Brain microvascular endothelial cell (primary cell): Measurements from ENCODE around the gene CTNNA3.

Source experiments
- DNase-seq: peaks from one replicate; pipeline ENCODE4 v3.0.0-alpha.2; 2020
- H3K27ac ChIP-seq: fragments of 250-450 bp; sonication (Bioruptor Pico); 2 replicates; pipeline ENCODE4 v1.5.1; 2020; ENCODE audit warnings: mild to moderate bottlenecking, moderate library complexity
- H3K27me3 ChIP-seq: fragments of 250-450 bp; sonication (Bioruptor Pico); replicated peaks from 2 replicates; pipeline ENCODE4 v1.5.1; 2020; ENCODE audit warnings: mild to moderate bottlenecking
- H3K36me3 ChIP-seq: fragments of 250-450 bp; sonication (Bioruptor Pico); replicated peaks from 2 replicates; pipeline ENCODE4 v1.5.1; 2020; ENCODE audit warnings: mild to moderate bottlenecking
- H3K4me3 ChIP-seq: 2 replicates; pipeline ENCODE4 v1.5.1; 2011; ENCODE audit warnings: low read depth, mild to moderate bottlenecking, control low read depth, low read length, moderate library complexity
- in situ Hi-C: cut with HindIII; loops from 2 replicates; pipeline ENCODE4 v1.10.0; 2017; ENCODE audit warnings: low sequenced_read_pairs, low pct_ligation_motif_present
- TF ChIP-seq, protein P1 (sequence below): IDR thresholded peaks from 2 replicates; pipeline ENCODE4 v1.5.1; 2011; ENCODE audit warnings: low read depth, mild to moderate bottlenecking, moderate library complexity, low read length, control low read depth, inconsistent platforms; ENCODE audit errors: missing control alignments

CTNNA3 gene

DNA sequence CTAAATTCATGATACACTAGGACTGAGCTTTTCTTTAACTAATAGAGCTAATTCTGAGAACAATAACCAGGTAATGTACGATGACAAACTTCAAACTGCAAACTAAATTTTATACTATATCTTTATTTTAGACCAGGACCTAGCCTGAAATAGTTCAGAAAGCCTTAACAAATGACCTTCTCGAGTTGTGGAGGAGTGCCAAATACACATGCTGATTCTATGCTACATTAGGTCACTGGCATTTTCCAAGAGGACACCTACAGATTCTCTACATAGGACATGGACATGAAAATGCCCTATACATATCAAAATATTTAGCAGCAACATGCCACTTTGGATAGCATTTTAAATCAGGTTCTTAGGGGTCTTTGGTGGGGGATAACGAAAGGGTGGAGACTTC, 814.2 kb downstream of the CTNNA3 start:
- no peaks in the 10 kb centered on the region for H3K36me3 ChIP-seq
- no peak for DNase-seq
- H3K27me3 ChIP-seq, result no peaks in the 10 kb centered on the region
- in situ Hi-C loops, result no loop called here
- TF ChIP-seq, protein P1, sequence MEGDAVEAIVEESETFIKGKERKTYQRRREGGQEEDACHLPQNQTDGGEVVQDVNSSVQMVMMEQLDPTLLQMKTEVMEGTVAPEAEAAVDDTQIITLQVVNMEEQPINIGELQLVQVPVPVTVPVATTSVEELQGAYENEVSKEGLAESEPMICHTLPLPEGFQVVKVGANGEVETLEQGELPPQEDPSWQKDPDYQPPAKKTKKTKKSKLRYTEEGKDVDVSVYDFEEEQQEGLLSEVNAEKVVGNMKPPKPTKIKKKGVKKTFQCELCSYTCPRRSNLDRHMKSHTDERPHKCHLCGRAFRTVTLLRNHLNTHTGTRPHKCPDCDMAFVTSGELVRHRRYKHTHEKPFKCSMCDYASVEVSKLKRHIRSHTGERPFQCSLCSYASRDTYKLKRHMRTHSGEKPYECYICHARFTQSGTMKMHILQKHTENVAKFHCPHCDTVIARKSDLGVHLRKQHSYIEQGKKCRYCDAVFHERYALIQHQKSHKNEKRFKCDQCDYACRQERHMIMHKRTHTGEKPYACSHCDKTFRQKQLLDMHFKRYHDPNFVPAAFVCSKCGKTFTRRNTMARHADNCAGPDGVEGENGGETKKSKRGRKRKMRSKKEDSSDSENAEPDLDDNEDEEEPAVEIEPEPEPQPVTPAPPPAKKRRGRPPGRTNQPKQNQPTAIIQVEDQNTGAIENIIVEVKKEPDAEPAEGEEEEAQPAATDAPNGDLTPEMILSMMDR, result no peak
- H3K27ac ChIP-seq, result no peak overlapping the region
- no peak overlapping the region for H3K4me3 ChIP-seq

DNA sequence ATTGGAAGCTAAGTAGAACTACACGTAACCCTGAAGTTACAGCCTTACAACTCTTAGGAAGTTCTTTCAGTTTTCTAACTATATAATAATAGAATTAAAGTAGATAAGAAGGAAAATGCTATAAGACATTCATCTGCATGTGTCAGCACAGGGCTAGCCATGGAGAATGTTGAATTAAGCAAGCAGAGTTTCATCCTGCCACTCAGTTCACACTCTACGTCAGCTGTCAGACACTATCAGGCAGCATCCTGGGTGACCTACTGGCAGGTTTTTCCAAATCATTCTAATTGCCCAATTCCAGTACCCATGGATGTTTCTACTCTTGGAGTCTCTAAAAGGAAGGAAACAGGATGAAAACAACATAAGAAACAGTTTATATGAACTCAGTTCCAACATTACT, 815.2 kb downstream of the CTNNA3 start:
- TF ChIP-seq, protein P1, result no peak
- no peaks in the 10 kb centered on the region for H3K27me3 ChIP-seq
- in situ Hi-C loops, result no loop called here
- no peak overlapping the region for H3K4me3 ChIP-seq
- H3K36me3 ChIP-seq, result no peaks in the 10 kb centered on the region
- H3K27ac ChIP-seq, result no peak overlapping the region
- DNase-seq, result no peak

- no peaks in the 10 kb centered on the region for H3K27me3 ChIP-seq
- in situ Hi-C loops, result no loop called here
These were observed 815.7 kb downstream of the CTNNA3 start for GRCh38 chr10:66880292-66880691.

DNA sequence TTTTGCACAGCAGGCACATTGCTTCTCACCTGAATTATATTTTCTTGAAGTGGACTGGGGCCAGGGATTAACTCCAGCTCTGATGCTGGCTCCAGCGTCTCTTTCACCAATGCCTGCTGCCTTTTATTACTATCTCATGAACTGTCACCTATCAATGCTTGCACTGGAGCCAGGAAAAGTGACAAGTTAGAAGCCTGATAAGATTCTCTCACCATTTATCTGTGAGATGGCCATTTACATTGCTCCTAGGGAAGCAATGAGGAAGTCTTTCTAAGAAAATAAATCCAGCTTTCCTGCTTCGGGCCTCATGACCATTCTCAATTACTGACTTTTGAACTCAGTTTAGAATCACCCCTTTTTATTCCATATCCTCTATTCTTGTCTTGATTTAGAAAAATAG, 818.6 kb downstream of the CTNNA3 start:
- no peaks in the 10 kb centered on the region for H3K27me3 ChIP-seq
- in situ Hi-C loops, result no loop called here
- DNase-seq, result no peak
- TF ChIP-seq, protein P1, result no peak
- no peaks in the 10 kb centered on the region for H3K36me3 ChIP-seq
- H3K27ac ChIP-seq, result no peak overlapping the region
- H3K4me3 ChIP-seq, result no peak overlapping the region

More at GRCh38 chr10:66880292-66880691, 815.7 kb downstream of the CTNNA3 start:
- no peak for DNase-seq
- TF ChIP-seq, protein P1, result no peak
- no peak overlapping the region for H3K4me3 ChIP-seq
- H3K36me3 ChIP-seq, result no peaks in the 10 kb centered on the region
- no peak overlapping the region for H3K27ac ChIP-seq

DNA sequence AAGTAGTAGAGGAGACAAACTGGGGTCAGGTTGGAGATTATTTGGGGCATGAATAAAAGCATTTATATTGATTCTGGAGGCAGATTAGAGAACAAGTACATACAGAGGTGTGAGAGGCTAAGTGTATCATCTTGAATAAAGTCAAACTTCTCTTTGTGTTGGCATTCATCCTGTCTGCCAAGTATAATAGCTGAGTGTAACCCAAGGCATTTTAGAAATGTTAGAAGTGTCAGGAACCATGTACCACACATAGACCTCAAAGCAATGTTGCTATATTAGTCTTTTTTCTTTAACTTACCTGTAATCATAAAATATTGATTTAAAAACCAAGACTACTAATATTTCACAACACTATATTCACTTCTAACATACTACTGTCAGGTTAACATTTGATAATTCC, 826.4 kb downstream of the CTNNA3 start:
- Histone ChIP-seq H3K27ac (no peak overlapping the region), H3K36me3 (no peaks in the 10 kb centered on the region), H3K4me3 (no peak overlapping the region), H3K27me3 (no peaks in the 10 kb centered on the region)
- DNase-seq, result no peak
- TF ChIP-seq, protein P1, result no peak
- in situ Hi-C loops, result no loop called here

DNA sequence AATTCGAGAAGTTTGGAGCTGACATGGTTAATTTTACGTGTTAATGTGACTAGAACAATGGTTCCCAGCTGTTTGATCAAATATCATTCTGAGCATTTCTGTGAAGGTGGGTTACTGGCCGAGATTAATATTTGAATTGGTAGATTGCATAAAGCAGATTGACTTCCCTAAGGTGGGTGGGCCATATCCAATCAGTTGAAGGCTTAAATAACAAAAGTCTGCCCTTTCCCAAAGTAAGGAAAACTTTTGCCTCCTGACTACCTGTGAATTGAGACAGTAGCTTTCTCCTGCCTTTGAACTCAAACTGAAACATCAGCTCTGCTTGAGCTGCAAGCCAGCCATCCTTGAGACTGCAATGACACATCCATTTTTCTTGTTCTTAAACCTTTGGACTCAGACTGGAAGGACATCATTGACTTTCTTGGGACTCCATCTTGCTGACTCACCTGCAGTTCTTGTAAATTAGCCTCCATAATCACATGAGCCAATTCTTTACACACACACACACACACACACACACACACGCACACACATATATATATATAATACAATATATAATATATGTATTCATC, 833.2 kb downstream of the CTNNA3 start:
- no peak overlapping the region for H3K4me3 ChIP-seq
- in situ Hi-C loops, result no loop called here
- no peak for DNase-seq
- TF ChIP-seq, protein P1, result no peak
- no peaks in the 10 kb centered on the region for H3K36me3 ChIP-seq
- no peaks in the 10 kb centered on the region for H3K27me3 ChIP-seq
- no peak overlapping the region for H3K27ac ChIP-seq
